Psoas muscle (tissue), 8 donors: ENCODE results near the gene SPINK2. TPM values are rescaled to one million over a fixed set of nuclear protein-coding genes. Genes with fewer than 3 reads are reported as not detected.

Source experiments
- ATAC-seq, 4 donors: fragments of 200-7000 bp; cut with Tn5 transposase; one replicate each; pipeline ENCODE4 v1.9.1; 2020; ENCODE audit warnings: moderate library complexity in 3 of 4, mild to moderate bottlenecking in 2 of 4
- DNase-seq, 2 donors: peaks; one replicate each; pipeline ENCODE4 v3.0.0-alpha.2; 2020
- H3K27ac ChIP-seq: fragments of 200-600 bp; one replicate; pipeline ENCODE4 v1.8.0; 2022
- H3K27me3 ChIP-seq, 3 donors: fragments of 200-600 bp in 1 of 3; one replicate each; pipeline versions ENCODE4 v1.6.1 to v1.8.0; 2013 to 2022; ENCODE audit warnings: low read length in 2 of 3, mild to moderate bottlenecking in 2 of 3, moderate library complexity in 1 of 3; ENCODE audit not compliant: insufficient read depth in 3 of 3
- H3K36me3 ChIP-seq, 2 donors: fragments of 200-600 bp in 1 of 2; one replicate each; pipeline versions ENCODE4 v1.6.1 to v1.8.0; 2013 to 2022; ENCODE audit warnings: low read depth in 1 of 2, mild to moderate bottlenecking in 1 of 2, moderate library complexity in 1 of 2; ENCODE audit not compliant: insufficient read depth in 1 of 2
- H3K4me1 ChIP-seq: fragments of 200-600 bp; one replicate; pipeline ENCODE4 v1.8.0; 2022
- H3K4me3 ChIP-seq: fragments of 200-600 bp; one replicate; pipeline ENCODE4 v1.8.0; 2022; ENCODE audit warnings: mild to moderate bottlenecking
- H3K9me3 ChIP-seq: fragments of 200-600 bp; one replicate; pipeline ENCODE4 v1.8.0; 2022
- WGBS, 3 donors: extraction: QIAGEN DNeasy Blood & Tissue Kit; methylation state at CpG; one replicate each; pipeline versions ENCODE4 v1.1.6 to v1.1.7; 2013; 5-methylcytosine and 5-hydroxymethylcytosine counted together
- intact Hi-C, 2 donors: fragments of 100-400 bp; cut with DNase I; formaldehyde crosslinking; loops; one replicate each; pipeline versions ENCODE4 v1.11.0 to v1.14.2; 2022
- polyA plus RNA-seq, 3 donors: library from polyadenylated mRNA; stranded (reverse); fragments of 200-250 nt; gene quantifications; one replicate each; pipeline ENCODE4 v1.2.3, GENCODE V29; 2013
- total RNA-seq, 4 donors: library from RNA; stranded (reverse); fragmentation: NEBNext Ultra II Directional in 2 of 4; extraction: Animal tissue kit (Norgen Biotek cat#: 25700) in 2 of 4; gene quantifications; one replicate each; pipeline versions ENCODE4 v1.2.1 to v1.2.4, GENCODE V29; 2021 to 2023
- TF ChIP-seq, protein P1 (sequence below): fragments of 200-600 bp; IDR thresholded peaks from one replicate; pipeline ENCODE4 v1.8.0; 2022; ENCODE audit warnings: antibody characterized with exemption
- donor health status: healthy with polysubstance abuse.
- donor health status: DM: no; HTN: no; CAD: no; lungs with moderate emphysema.
- donor health status: Bipolar disorder and iron deficiency.
- donor health status: healthy.
- donor health status: DM: yes; HTN: yes; CAD: no.
- donor health status: DM: no; HTN: no; CAD: no.
- donor health status: DM: no; HTN: no; CAD: no.
- donor health status: DM: yes; HTN: yes; CAD: no.

SPINK2 gene
- total and polyA plus RNA-seq, 7 donors, result 0.09 to 0.44 (median 0.37) TPM; not detected in 4

DNA sequence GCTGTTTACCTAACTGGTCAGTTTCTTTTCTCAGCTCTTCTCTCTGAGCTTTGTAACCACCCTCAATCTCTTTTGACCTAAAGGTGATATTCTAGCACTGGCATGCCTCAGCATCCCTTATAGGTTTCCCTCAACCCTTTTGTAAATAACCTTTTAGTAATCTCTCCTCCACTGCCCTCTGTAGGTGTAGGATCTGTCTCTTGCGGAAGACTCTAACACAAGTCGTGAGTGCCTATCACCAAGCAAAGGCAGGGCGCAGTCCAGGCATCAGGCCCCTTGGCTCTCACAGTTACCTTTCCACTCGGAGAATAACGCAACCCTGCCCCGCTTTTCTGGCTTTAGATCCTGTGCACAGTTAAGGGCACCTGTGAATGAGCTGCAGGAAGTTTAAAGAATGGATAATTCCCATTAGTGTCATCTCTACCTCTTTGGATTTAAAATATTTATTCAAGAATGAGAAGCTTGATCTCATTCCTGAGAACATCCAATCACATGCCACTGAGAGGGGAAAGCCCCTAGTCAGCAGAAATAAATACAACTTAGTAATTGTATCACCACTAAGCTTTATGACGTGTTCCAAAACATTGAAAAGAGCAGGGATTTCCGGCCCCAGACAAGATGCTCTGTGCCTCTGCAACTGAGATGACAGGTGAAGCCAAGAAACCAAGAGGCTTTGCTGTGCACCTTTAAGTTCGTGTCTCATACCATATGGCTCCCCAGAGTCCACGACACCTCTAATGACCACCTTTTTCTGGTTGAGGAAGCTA is 58.8 kb downstream of the SPINK2 start:
- Histone ChIP-seq H3K36me3 (no peaks in the 10 kb centered on the region), H3K27me3 (peaks cover 0 to 4% (median 0%) of the 10 kb centered on the region in 3 donors), H3K9me3 (no peaks in the 10 kb centered on the region), H3K27ac (no peak overlapping the region), H3K4me1 (no peaks in the 10 kb centered on the region), H3K4me3 (no peak overlapping the region)
- intact Hi-C loops, result no loop called here
- ATAC-seq (no peak), DNase-seq (no peak)
- TF ChIP-seq, protein P1, sequence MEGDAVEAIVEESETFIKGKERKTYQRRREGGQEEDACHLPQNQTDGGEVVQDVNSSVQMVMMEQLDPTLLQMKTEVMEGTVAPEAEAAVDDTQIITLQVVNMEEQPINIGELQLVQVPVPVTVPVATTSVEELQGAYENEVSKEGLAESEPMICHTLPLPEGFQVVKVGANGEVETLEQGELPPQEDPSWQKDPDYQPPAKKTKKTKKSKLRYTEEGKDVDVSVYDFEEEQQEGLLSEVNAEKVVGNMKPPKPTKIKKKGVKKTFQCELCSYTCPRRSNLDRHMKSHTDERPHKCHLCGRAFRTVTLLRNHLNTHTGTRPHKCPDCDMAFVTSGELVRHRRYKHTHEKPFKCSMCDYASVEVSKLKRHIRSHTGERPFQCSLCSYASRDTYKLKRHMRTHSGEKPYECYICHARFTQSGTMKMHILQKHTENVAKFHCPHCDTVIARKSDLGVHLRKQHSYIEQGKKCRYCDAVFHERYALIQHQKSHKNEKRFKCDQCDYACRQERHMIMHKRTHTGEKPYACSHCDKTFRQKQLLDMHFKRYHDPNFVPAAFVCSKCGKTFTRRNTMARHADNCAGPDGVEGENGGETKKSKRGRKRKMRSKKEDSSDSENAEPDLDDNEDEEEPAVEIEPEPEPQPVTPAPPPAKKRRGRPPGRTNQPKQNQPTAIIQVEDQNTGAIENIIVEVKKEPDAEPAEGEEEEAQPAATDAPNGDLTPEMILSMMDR, result no peak
- 79 to 82% (median 80%) methylated on average over 10 of the region's 10 CpGs for WGBS, 3 donors

DNA sequence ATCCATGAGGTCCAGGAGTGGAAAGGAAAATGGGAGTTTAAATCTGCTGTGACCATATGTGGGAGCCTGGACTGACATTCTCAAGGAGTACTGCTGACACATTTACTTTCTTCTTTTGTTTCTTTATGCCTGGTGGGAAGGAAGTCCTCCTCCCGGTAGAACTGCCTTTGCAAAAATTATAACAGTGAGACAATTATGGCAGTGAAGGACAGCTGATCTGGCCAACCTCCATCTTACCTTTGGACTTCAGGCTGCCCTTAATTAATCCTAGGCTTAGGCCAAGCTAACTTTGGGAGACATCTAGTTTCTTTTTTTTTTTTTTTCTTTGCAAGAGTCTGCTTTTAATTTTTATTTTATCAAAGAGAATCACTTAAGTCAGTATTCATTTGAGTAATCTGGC is 61.3 kb downstream of the SPINK2 start:
- no peak overlapping the region for H3K27ac ChIP-seq
- no peak for ATAC-seq
- H3K4me1 ChIP-seq, result no peaks in the 10 kb centered on the region
- 33 to 60% (median 53%) methylated on average over 1 of the region's 1 CpG for WGBS, 3 donors
- TF ChIP-seq, protein P1, result no peak
- no peak for DNase-seq
- no peaks in the 10 kb centered on the region for H3K9me3 ChIP-seq
- peaks cover 0 to 4% (median 0%) of the 10 kb centered on the region in 3 donors for H3K27me3 ChIP-seq
- intact Hi-C loops, result no loop called here
- no peaks in the 10 kb centered on the region for H3K36me3 ChIP-seq
- no peak overlapping the region for H3K4me3 ChIP-seq

Other genes with a start within 250 kb of the SPINK2 start
- gene HOPX, start 140.4 kb downstream of the SPINK2 start, total RNA-seq, result 1 to 10 TPM; 4.0 to 9.8 (median 6.0) TPM
- 1 to 10 TPM; 5.0 to 6.5 (median 5.9) TPM for gene HOPX, start 140.4 kb downstream of the SPINK2 start, polyA plus RNA-seq
- 10 to 100 TPM; 13.5 to 21.4 (median 20.0) TPM for gene REST, start 86.2 kb upstream of the SPINK2 start, total RNA-seq
- 1 to 10 TPM; 2.5 to 8.9 (median 5.9) TPM for gene REST, start 86.2 kb upstream of the SPINK2 start, polyA plus RNA-seq
- 10 to 100 TPM; 11.3 to 19.9 (median 15.3) TPM for gene NOA1, start 155.9 kb upstream of the SPINK2 start, total RNA-seq
- gene NOA1, start 155.9 kb upstream of the SPINK2 start, polyA plus RNA-seq, result 10 to 100 TPM; 14.3 to 16.8 (median 15.9) TPM
- gene POLR2B, start 157.2 kb upstream of the SPINK2 start, total RNA-seq, result 10 to 100 TPM; 64.9 to 79.5 (median 74.9) TPM
- gene POLR2B, start 157.2 kb upstream of the SPINK2 start, polyA plus RNA-seq, result 100 to 1,000 TPM in 1 of 3 donors, 10 to 100 TPM in 2; 37.1 to 111 (median 48.4) TPM